Nephron progenitor cell (in vitro differentiated cells): ENCODE measurements around the gene CEP70.

Experiments
- DNase-seq: peaks from one replicate; pipeline ENCODE4 v3.0.0; 2021
- H3K27ac Mint-ChIP-seq: 2 replicates; pipeline ENCODE4 v1.8.0; 2021; ENCODE audit warnings: mild to moderate bottlenecking, moderate library complexity, mixed read lengths
- H3K27me3 Mint-ChIP-seq: 2 replicates; pipeline ENCODE4 v1.8.0; 2021; ENCODE audit warnings: mild to moderate bottlenecking, low read depth, mixed read lengths; ENCODE audit not compliant: poor library complexity
- H3K36me3 Mint-ChIP-seq: 2 replicates; pipeline ENCODE4 v1.8.0; 2021; ENCODE audit warnings: low read depth, mixed read lengths
- H3K4me1 Mint-ChIP-seq: 2 replicates; pipeline ENCODE4 v1.8.0; 2021; ENCODE audit warnings: mixed read lengths
- H3K4me3 Mint-ChIP-seq: 2 replicates; pipeline ENCODE4 v1.8.0; 2021; ENCODE audit warnings: mild to moderate bottlenecking, moderate library complexity, mixed read lengths
- H3K9me3 Mint-ChIP-seq: 2 replicates; pipeline ENCODE4 v1.8.0; 2021; ENCODE audit warnings: mild to moderate bottlenecking, moderate library complexity, mixed read lengths
- TF ChIP-seq, protein P1 (sequence below): fragments of 200-600 bp; sonication (generic); IDR thresholded peaks from 2 replicates; pipeline ENCODE4 v1.5.0; 2021; ENCODE audit warnings: antibody characterized with exemption

Gene CEP70

DNA sequence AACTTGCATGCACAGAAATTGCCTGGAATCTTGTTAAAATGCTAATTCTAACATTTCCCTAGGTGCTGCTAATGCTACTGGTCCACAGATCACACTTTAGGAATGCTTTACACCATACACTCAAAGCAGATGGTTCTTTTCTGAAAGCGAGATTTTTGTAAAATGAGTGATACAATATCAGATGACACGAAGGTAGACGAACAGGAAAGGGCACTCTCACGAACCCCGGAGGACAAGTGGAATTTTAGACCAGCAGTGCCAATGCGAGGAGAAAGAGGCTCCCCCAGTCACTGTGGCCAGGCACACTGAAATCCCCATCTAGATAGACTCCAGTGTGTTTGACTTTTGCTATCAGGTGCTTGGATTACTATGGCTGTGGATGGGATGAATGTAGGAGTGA is 35.5 kb upstream of the CEP70 start:
- no peaks in the 10 kb centered on the region for H3K27me3 Mint-ChIP-seq
- no peak overlapping the region for H3K27ac Mint-ChIP-seq
- no peak overlapping the region for H3K4me3 Mint-ChIP-seq
- TF ChIP-seq, protein P1, sequence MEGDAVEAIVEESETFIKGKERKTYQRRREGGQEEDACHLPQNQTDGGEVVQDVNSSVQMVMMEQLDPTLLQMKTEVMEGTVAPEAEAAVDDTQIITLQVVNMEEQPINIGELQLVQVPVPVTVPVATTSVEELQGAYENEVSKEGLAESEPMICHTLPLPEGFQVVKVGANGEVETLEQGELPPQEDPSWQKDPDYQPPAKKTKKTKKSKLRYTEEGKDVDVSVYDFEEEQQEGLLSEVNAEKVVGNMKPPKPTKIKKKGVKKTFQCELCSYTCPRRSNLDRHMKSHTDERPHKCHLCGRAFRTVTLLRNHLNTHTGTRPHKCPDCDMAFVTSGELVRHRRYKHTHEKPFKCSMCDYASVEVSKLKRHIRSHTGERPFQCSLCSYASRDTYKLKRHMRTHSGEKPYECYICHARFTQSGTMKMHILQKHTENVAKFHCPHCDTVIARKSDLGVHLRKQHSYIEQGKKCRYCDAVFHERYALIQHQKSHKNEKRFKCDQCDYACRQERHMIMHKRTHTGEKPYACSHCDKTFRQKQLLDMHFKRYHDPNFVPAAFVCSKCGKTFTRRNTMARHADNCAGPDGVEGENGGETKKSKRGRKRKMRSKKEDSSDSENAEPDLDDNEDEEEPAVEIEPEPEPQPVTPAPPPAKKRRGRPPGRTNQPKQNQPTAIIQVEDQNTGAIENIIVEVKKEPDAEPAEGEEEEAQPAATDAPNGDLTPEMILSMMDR: no peak
- peaks cover 35% of the 10 kb centered on the region for H3K36me3 Mint-ChIP-seq
- no peaks in the 10 kb centered on the region for H3K4me1 Mint-ChIP-seq
- no peaks in the 10 kb centered on the region for H3K9me3 Mint-ChIP-seq
- DNase-seq: no peak

DNA sequence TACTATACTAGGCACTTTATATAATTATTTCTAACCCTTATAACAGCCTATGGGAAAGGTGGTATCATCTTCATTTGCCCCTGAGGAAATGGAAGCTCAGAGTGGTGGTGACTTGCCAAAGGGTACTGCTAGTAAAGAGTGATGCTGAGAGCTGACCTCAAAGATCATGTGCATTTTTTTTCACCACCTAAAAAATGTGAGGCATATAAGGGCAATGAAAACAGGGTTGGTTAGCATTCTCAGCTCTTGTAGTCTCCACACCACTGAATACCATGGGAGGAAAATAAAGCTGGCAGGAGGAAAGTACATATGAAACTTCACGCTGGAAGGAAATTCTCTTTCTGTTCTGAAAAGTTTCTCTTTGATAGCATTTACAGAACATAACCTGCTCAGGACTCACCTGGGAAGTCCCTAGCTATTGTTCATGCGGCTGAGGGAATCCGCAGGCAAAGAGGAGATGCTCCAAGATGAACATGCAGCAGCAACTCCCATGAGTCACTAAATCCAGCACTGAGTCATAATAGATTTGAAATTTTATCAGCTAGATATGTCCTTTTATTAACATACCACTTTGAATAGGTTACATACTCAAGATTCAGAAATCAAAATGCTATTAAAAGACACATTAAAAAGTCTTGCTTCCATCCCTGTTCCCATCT is 31.8 kb upstream of the CEP70 start:
- DNase-seq: no peak
- peaks cover 30% of the 10 kb centered on the region for H3K36me3 Mint-ChIP-seq
- no peaks in the 10 kb centered on the region for H3K27me3 Mint-ChIP-seq
- no peaks in the 10 kb centered on the region for H3K9me3 Mint-ChIP-seq
- H3K4me1 Mint-ChIP-seq: no peaks in the 10 kb centered on the region
- no peak overlapping the region for H3K27ac Mint-ChIP-seq
- H3K4me3 Mint-ChIP-seq: no peak overlapping the region
- TF ChIP-seq, protein P1: no peak

GRCh38 chr3:138624518-138624917 is 30.5 kb upstream of the CEP70 start:
- Mint-ChIP-seq H3K27ac (no peak overlapping the region), H3K4me3 (no peak overlapping the region), H3K4me1 (no peaks in the 10 kb centered on the region), H3K27me3 (no peaks in the 10 kb centered on the region), H3K9me3 (no peaks in the 10 kb centered on the region), H3K36me3 (peaks cover 30% of the 10 kb centered on the region)
- TF ChIP-seq, protein P1: no peak
- DNase-seq: no peak

GRCh38 chr3:138620431-138620830 is 26.4 kb upstream of the CEP70 start:
- H3K4me1 Mint-ChIP-seq: no peaks in the 10 kb centered on the region
- no peak overlapping the region for H3K27ac Mint-ChIP-seq
- no peaks in the 10 kb centered on the region for H3K27me3 Mint-ChIP-seq
- peaks cover 13% of the 10 kb centered on the region for H3K36me3 Mint-ChIP-seq
- no peaks in the 10 kb centered on the region for H3K9me3 Mint-ChIP-seq
- H3K4me3 Mint-ChIP-seq: no peak overlapping the region
- TF ChIP-seq, protein P1: no peak
- no peak for DNase-seq

DNA sequence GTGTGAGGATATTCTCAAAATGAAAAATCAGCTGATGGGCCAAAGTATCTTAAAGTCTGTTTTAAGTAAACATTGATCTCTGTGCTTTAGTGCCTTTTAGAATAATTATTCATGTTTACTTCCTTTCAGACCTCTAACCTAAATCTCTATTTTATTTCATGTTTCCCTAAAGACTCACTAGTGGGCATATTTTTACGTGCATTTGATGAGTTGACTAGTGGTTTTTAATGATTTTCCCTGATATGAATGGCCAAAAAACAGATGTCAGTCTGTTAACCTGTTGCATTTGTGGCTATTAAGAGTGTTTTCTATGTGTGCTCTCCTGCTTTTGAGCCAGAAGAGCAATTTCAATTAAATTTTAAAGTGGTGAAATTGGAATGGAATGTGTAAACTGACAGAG is 21.4 kb upstream of the CEP70 start:
- H3K27ac Mint-ChIP-seq: peak overlapping the region; percentile 13
- peaks cover 11% of the 10 kb centered on the region for H3K4me1 Mint-ChIP-seq
- DNase-seq: no peak
- TF ChIP-seq, protein P1: no peak
- H3K9me3 Mint-ChIP-seq: peaks cover 6% of the 10 kb centered on the region
- H3K36me3 Mint-ChIP-seq: peaks cover 28% of the 10 kb centered on the region
- H3K4me3 Mint-ChIP-seq: no peak overlapping the region
- no peaks in the 10 kb centered on the region for H3K27me3 Mint-ChIP-seq

DNA sequence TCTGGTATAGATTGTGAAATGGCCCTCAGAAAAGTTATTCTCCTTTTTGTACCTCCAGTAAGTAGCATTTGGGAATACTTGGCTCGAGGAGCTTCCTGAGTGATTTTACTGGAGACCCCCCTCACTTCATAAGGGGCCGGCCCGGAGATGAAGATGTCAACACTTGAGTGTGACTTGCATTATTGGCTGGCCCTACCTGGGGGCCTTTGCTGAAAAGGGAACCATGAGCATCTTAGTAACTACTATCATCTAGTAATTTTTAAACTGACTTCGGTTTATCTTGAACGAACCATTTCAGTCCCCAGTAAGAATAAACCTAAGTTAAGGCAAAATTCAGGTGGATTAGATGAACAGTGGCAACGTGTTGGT is 15.8 kb upstream of the CEP70 start:
- TF ChIP-seq, protein P1: no peak
- H3K4me3 Mint-ChIP-seq: peak overlapping the region; percentile 94
- peaks cover 6% of the 10 kb centered on the region for H3K9me3 Mint-ChIP-seq
- DNase-seq: no peak
- peak overlapping the region; percentile 94 for H3K27ac Mint-ChIP-seq
- peaks cover 4% of the 10 kb centered on the region for H3K27me3 Mint-ChIP-seq
- peaks cover 29% of the 10 kb centered on the region for H3K36me3 Mint-ChIP-seq
- H3K4me1 Mint-ChIP-seq: peaks cover 30% of the 10 kb centered on the region
